Osteocyte (in vitro differentiated cells): Measurements from ENCODE around the gene FCRL6. TPM values are rescaled to one million over a fixed set of nuclear protein-coding genes. Genes with fewer than 3 reads are reported as not detected.

Experiments
- DNase-seq: peaks from one replicate; pipeline ENCODE4 v3.0.0; 2021; ENCODE audit warnings: mixed read lengths; ENCODE audit not compliant: unreplicated experiment; ENCODE audit errors: extremely low spot score
- H3K27ac Mint-ChIP-seq: one replicate; pipeline ENCODE4 v1.8.0; 2021; ENCODE audit warnings: mild to moderate bottlenecking, mixed read lengths; ENCODE audit not compliant: unreplicated experiment
- H3K27me3 Mint-ChIP-seq: one replicate; pipeline ENCODE4 v1.8.0; 2021; ENCODE audit warnings: mixed read lengths; ENCODE audit not compliant: unreplicated experiment
- H3K36me3 Mint-ChIP-seq: one replicate; pipeline ENCODE4 v1.8.0; 2021; ENCODE audit warnings: mixed read lengths; ENCODE audit not compliant: unreplicated experiment
- H3K4me1 Mint-ChIP-seq: one replicate; pipeline ENCODE4 v1.8.0; 2021; ENCODE audit warnings: mixed read lengths; ENCODE audit not compliant: unreplicated experiment
- H3K4me3 Mint-ChIP-seq: one replicate; pipeline ENCODE4 v1.8.0; 2021; ENCODE audit warnings: mild to moderate bottlenecking, moderate library complexity, mixed read lengths; ENCODE audit not compliant: unreplicated experiment
- H3K9me3 Mint-ChIP-seq: one replicate; pipeline ENCODE4 v1.8.0; 2021; ENCODE audit warnings: mixed read lengths; ENCODE audit not compliant: unreplicated experiment
- total RNA-seq: library from RNA; stranded (reverse); gene quantifications from 2 replicates; pipeline ENCODE4 v1.2.1, GENCODE V29; 2021
- TF ChIP-seq, protein P1 (sequence below): fragments of 200-600 bp; sonication (generic); IDR thresholded peaks from 2 replicates; pipeline ENCODE4 v1.5.0; 2021; ENCODE audit warnings: antibody characterized with exemption, mild to moderate bottlenecking, moderate library complexity

The FCRL6 gene
- total RNA-seq, 1 donor from 2014 or later, result not detected

DNA sequence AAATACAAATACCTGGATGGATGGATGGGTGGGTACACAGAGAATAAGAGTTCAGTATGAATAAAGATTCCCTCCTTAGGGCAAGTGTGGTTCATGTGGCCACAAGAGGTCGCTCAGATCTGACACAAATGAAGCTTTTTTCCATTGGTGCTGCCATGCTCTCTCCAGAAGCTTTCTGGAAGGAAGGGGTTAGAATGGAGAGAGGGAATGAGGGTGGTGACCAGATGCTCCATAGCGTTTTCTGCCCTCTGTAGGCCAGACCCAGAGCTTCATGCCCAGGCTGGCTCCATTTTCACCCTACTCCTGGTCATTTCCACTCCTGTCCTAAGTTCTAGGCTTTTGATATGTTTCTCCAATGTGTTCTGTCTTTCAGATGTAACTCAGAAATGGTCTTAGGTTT lies 3.3 kb upstream of the FCRL6 start:
- no peak overlapping the region for H3K27ac Mint-ChIP-seq
- H3K36me3 Mint-ChIP-seq, result no peaks in the 10 kb centered on the region
- H3K27me3 Mint-ChIP-seq, result peaks cover 1% of the 10 kb centered on the region
- TF ChIP-seq, protein P1, sequence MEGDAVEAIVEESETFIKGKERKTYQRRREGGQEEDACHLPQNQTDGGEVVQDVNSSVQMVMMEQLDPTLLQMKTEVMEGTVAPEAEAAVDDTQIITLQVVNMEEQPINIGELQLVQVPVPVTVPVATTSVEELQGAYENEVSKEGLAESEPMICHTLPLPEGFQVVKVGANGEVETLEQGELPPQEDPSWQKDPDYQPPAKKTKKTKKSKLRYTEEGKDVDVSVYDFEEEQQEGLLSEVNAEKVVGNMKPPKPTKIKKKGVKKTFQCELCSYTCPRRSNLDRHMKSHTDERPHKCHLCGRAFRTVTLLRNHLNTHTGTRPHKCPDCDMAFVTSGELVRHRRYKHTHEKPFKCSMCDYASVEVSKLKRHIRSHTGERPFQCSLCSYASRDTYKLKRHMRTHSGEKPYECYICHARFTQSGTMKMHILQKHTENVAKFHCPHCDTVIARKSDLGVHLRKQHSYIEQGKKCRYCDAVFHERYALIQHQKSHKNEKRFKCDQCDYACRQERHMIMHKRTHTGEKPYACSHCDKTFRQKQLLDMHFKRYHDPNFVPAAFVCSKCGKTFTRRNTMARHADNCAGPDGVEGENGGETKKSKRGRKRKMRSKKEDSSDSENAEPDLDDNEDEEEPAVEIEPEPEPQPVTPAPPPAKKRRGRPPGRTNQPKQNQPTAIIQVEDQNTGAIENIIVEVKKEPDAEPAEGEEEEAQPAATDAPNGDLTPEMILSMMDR, result peak; percentile 80
- H3K9me3 Mint-ChIP-seq, result no peaks in the 10 kb centered on the region
- H3K4me3 Mint-ChIP-seq, result no peak overlapping the region
- H3K4me1 Mint-ChIP-seq, result no peaks in the 10 kb centered on the region
- no peak for DNase-seq

GRCh38 chr1:159799446-159799985 lies 2.6 kb upstream of the FCRL6 start:
- Mint-ChIP-seq H3K4me3 (no peak overlapping the region), H3K27ac (no peak overlapping the region), H3K9me3 (no peaks in the 10 kb centered on the region), H3K4me1 (no peaks in the 10 kb centered on the region), H3K27me3 (no peaks in the 10 kb centered on the region), H3K36me3 (no peaks in the 10 kb centered on the region)
- TF ChIP-seq, protein P1, result no peak
- DNase-seq, result no peak

- peaks cover 4% of the 10 kb centered on the region for H3K27me3 Mint-ChIP-seq
- no peak overlapping the region for H3K27ac Mint-ChIP-seq
- H3K4me3 Mint-ChIP-seq, result no peak overlapping the region
- TF ChIP-seq, protein P1, result no peak
- no peaks in the 10 kb centered on the region for H3K9me3 Mint-ChIP-seq
- no peaks in the 10 kb centered on the region for H3K4me1 Mint-ChIP-seq
- no peak for DNase-seq
- no peaks in the 10 kb centered on the region for H3K36me3 Mint-ChIP-seq
These were observed 1.8 kb upstream of the FCRL6 start for GRCh38 chr1:159800177-159800930.

- H3K9me3 Mint-ChIP-seq, result no peaks in the 10 kb centered on the region
- no peak for DNase-seq
- no peaks in the 10 kb centered on the region for H3K36me3 Mint-ChIP-seq
- TF ChIP-seq, protein P1, result no peak
- H3K4me3 Mint-ChIP-seq, result no peak overlapping the region
- H3K4me1 Mint-ChIP-seq, result no peaks in the 10 kb centered on the region
- H3K27me3 Mint-ChIP-seq, result peaks cover 15% of the 10 kb centered on the region
- H3K27ac Mint-ChIP-seq, result no peak overlapping the region
These were observed 2.0 kb downstream of the FCRL6 start for GRCh38 chr1:159803956-159804689.

GRCh38 chr1:159804924-159805323 lies 2.8 kb downstream of the FCRL6 start:
- Mint-ChIP-seq H3K4me3 (no peak overlapping the region), H3K9me3 (no peaks in the 10 kb centered on the region), H3K27me3 (peaks cover 15% of the 10 kb centered on the region), H3K36me3 (no peaks in the 10 kb centered on the region), H3K4me1 (no peaks in the 10 kb centered on the region), H3K27ac (no peak overlapping the region)
- TF ChIP-seq, protein P1, result no peak
- DNase-seq, result no peak
